Loucy (cell line): ENCODE data around the gene GAN.

Experiments used
- CTCF ChIP-seq: fragments of 200-600 bp; sonication (generic); conservative IDR thresholded peaks from 2 replicates; pipeline ENCODE4 v1.5.1; 2014; ENCODE audit warnings: mild to moderate bottlenecking, antibody characterized with exemption, low read length
- EZH2phosphoT487 ChIP-seq: fragments of 200-600 bp; IDR thresholded peaks from 2 replicates; pipeline ENCODE4 v1.6.1; 2018; ENCODE audit warnings: antibody characterized with exemption, mild to moderate bottlenecking, moderate library complexity, borderline replicate concordance

GRCh38 chr16:81417210-81417609, 102.4 kb downstream of the GAN start:
- TF ChIP-seq CTCF (no peak), EZH2phosphoT487 (no peak)
